Measurements from ENCODE around the gene PARP3. TPM values are rescaled to one million over a fixed set of nuclear protein-coding genes. Genes with fewer than 3 reads are reported as not detected.

Gene PARP3
- total and polyA plus RNA-seq, 10 of the 15 experiments (the other 5 are each of a cell fraction or from before 2014, with no cell fraction given), result 2.1 to 31.2 (median 19.5) TPM

- no peak overlapping the region for H2AFZ ChIP-seq (ENCODE audit: control insufficient read depth, low read depth, low read length)
- H3K9me3 ChIP-seq (replicated peaks; ENCODE audit: control insufficient read depth, insufficient read depth, low read length), result no peaks in the 10 kb centered on the region
- ChIA-PET POLR2A (no interaction called here), CTCF (no interaction called here), SMC1A (ENCODE audit: uncharacterized antibody, unreplicated experiment) (no interaction called here), RAD21 (ENCODE audit: unreplicated experiment) (no interaction called here)
- in situ Hi-C loops (cut with MboI) (no loop called here), intact Hi-C loops (cut with micrococcal nuclease; ENCODE audit: unreplicated experiment) (no loop called here)
- no peak overlapping the region for H3K27ac ChIP-seq (ENCODE audit: control insufficient read depth, insufficient read depth)
- 92% methylated on average over 9 of the region's 9 CpGs for WGBS (ENCODE audit: insufficient coverage, insufficient replicate concordance, low lambda C conversion rate, missing lambda C conversion rate)
- H3K4me2 ChIP-seq (ENCODE audit: control insufficient read depth, insufficient read depth), result no peak overlapping the region
- ATAC-seq (no peak), FAIRE-seq (no peak), DNase-seq (ENCODE audit: low read depth, low spot score) (no peak)
- H3K4me1 ChIP-seq (ENCODE audit: control insufficient read depth, insufficient read depth, low read length), result no peaks in the 10 kb centered on the region; the same call in 1 of the 2 replicates
- H3K27me3 ChIP-seq (replicated peaks in 1 of 2; ENCODE audit: control insufficient read depth in 2 of 2, insufficient read depth in 2 of 2, low read length in 1 of 2), result no peaks in the 10 kb centered on the region
- no peaks in the 10 kb centered on the region for H4K20me1 ChIP-seq (ENCODE audit: control insufficient read depth, insufficient read depth)
- no peak overlapping the region for H3K4me3 ChIP-seq
- peaks cover 27% of the 10 kb centered on the region for H3K79me2 ChIP-seq (ENCODE audit: control insufficient read depth, insufficient read depth, low read length)
- H3K9ac ChIP-seq (ENCODE audit: control insufficient read depth, insufficient read depth, low read length), result no peak overlapping the region
- peaks cover 15 to 40% of the 10 kb centered on the region in 2 experiments for H3K36me3 ChIP-seq (ENCODE audit: control insufficient read depth in 2 of 2, insufficient read depth in 2 of 2, low read length in 1 of 2)
- BruUV-seq (replicated peaks), result no TSS peak
- TF ChIP-seq IRF4 (IDR thresholded peaks at IDR 0.05; ENCODE audit: low read depth, low read length) (no peak), GATAD2B (conservative IDR thresholded peaks at IDR 0.05; ENCODE audit: low read depth) (no peak), MLLT1 (IDR thresholded peaks at IDR 0.05) (no peak), HCFC1 (IDR thresholded peaks at IDR 0.05; ENCODE audit: low read length) (no peak), ZNF217 (IDR thresholded peaks at IDR 0.05) (no peak), E2F8 (IDR thresholded peaks at IDR 0.05; ENCODE audit: low read depth, partially characterized antibody) (no peak), CBX5 (IDR thresholded peaks at IDR 0.05; ENCODE audit: low read depth) (no peak), PML (IDR thresholded peaks at IDR 0.05; ENCODE audit: low read length) (no peak), MTA3 (IDR thresholded peaks at IDR 0.05; ENCODE audit: borderline replicate concordance, low read length) (no peak), IRF3 (IDR thresholded peaks at IDR 0.05) (no peak)
These were observed 5.1 kb upstream of the PARP3 start for GRCh38 chr3:51937014-51937413.

Measured in GM12878 (cell line).